ENCODE data around the gene TMEM61.

TMEM61 gene

DNA sequence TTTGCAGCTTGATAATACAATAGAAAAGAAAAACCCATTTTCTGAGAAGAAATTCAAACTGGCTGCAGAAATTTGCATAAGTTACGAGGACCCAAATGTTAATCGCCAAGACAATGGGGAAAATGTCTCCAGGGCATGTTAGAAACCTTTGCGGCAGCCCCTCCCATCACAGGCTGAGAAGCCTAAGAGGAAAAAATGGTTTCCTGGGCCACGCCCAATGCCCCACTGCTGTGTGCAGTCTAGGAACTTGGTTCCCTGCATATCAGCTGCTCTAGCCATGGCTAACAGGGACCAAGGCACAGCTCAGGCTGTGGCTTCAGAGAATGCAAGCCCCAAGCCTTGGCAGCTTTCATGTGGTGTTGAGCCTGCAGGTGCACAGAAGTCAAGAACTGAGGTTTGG lies 37.5 kb upstream of the TMEM61 start:
- H3K4me3 ChIP-seq (ENCODE audit: low read length): no peak overlapping the region
- DNase-seq (ENCODE audit: low read depth): no peak
- no peak for TF ChIP-seq CTCF (IDR thresholded peaks at IDR 0.05; ENCODE audit: insufficient read depth, low read depth, low read length, missing control alignments)

- peak; percentile 85 for TF ChIP-seq CTCF (IDR thresholded peaks at IDR 0.05; ENCODE audit: insufficient read depth, low read depth, low read length, missing control alignments)
- DNase-seq (ENCODE audit: low read depth): peak; percentile 85
- no peak overlapping the region for H3K4me3 ChIP-seq (ENCODE audit: low read length)
These were observed 35.6 kb upstream of the TMEM61 start for GRCh38 chr1:54944610-54945392.

DNA sequence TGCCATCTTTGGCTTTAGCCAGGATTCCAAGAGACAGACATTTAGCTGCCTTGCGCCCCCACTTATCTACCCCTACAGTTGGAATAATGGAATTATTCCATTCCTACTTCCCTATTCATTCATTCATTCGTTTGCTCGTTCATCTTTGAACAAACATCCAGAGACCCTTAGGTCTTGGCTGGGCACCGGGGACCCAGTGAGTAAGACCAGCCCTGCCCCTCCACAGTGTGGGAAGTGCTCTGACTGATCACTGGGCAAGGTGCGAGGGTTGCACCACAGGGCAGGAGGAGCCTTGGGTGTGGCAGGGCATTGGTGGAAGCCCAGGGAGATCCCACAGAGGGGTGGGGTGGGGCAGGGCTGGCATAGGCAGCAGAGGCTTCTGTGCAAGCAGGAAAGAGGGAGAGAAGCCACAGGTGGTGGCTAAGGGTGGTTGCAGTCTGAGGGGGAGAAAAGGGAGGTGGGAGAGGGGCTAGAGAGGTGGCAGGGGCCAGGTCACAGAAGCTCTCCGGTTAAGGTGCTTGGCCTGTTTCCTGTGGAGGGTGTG lies 35.0 kb upstream of the TMEM61 start:
- no peak for TF ChIP-seq CTCF (IDR thresholded peaks at IDR 0.05; ENCODE audit: insufficient read depth, low read depth, low read length, missing control alignments)

DNA sequence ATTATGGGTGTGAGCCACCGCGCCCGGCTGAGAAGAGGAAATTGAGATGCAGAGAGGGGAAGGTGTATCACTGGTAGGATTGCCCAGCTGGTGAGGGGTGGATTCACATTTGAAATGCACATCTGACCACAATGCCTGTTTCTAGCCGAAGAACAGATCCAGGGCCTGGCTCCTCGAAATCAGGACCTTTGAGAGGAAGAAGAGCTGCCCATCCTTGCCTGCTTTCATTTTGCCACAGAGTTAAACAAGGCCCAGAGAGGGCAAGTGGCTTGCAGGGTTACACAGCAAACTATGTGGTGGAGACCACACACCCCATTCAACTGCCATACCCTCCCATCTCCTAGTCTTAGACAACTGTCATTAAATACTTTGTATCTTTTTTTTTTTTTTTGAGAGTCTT lies 32.9 kb upstream of the TMEM61 start:
- no peak for TF ChIP-seq CTCF (IDR thresholded peaks at IDR 0.05; ENCODE audit: insufficient read depth, low read depth, low read length, missing control alignments)
- no peak overlapping the region for H3K4me3 ChIP-seq (ENCODE audit: low read length)
- DNase-seq (ENCODE audit: low read depth): no peak

More for the DNA sequence above, 35.0 kb upstream of the TMEM61 start:
- peak; percentile 84 for DNase-seq (ENCODE audit: low read depth)
- no peak overlapping the region for H3K4me3 ChIP-seq (ENCODE audit: low read length)

GRCh38 chr1:54949053-54949452 lies 31.4 kb upstream of the TMEM61 start:
- no peak overlapping the region for H3K4me3 ChIP-seq (ENCODE audit: low read length)
- TF ChIP-seq CTCF (IDR thresholded peaks at IDR 0.05; ENCODE audit: insufficient read depth, low read depth, low read length, missing control alignments): no peak
- DNase-seq (ENCODE audit: low read depth): no peak

DNA sequence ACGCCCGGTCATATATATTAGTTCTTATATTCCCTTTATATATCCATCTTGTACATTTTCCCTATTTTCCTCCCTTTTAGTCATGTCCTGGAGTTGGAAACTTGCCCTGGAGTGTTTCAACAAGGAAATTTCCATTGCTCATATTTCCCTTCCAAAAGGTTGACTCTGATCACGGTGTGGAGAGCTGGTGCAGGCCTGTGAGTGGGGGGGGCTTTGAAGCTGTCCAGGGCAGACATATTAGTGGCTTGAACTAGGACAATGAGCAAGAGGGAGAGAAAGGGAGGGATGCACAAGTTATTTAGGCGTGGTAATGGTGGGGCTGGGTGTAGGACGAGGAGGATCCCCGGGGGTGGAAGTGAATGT lies 30.4 kb upstream of the TMEM61 start:
- no peak for DNase-seq (ENCODE audit: low read depth)
- no peak overlapping the region for H3K4me3 ChIP-seq (ENCODE audit: low read length)
- TF ChIP-seq CTCF (IDR thresholded peaks at IDR 0.05; ENCODE audit: insufficient read depth, low read depth, low read length, missing control alignments): no peak

Measured in epithelial cell of esophagus (primary cell).